ENCODE results near the gene MAGI3. TPM values are rescaled to one million over a fixed set of nuclear protein-coding genes. Genes with fewer than 3 reads are reported as not detected.

Gene MAGI3
- total and polyA plus RNA-seq, 12 donors, result 3.3 to 17.6 (median 11.8) TPM

GRCh38 chr1:113721010-113721409, 330.7 kb downstream of the MAGI3 start:
- TF ChIP-seq CTCF (IDR thresholded peaks at IDR 0.05) (no peak), POLR2A (IDR thresholded peaks at IDR 0.05) (no peak)
- no peak overlapping the region for H3K4me3 ChIP-seq
- no peak for DNase-seq
- H3K27me3 ChIP-seq, result no peaks in the 10 kb centered on the region
- WGBS, 4 donors, result 97 to 100% (median 99%) methylated on average over 2 of the region's 2 CpGs
- no peak overlapping the region for H3K27ac ChIP-seq
- H3K9me3 ChIP-seq (replicated peaks in 1 of 3), result no peaks in the 10 kb centered on the region
- peaks cover 0 to 5% of the 10 kb centered on the region in 2 donors for H3K36me3 ChIP-seq (replicated peaks in 1 of 2)
- no peaks in the 10 kb centered on the region for H3K4me1 ChIP-seq (replicated peaks in 1 of 2)
- intact Hi-C loops (cut with DNase I), result no loop called here

GRCh38 chr1:113732802-113733201, 342.5 kb downstream of the MAGI3 start:
- no peaks in the 10 kb centered on the region for H3K27me3 ChIP-seq
- no peak overlapping the region for H3K27ac ChIP-seq
- no peaks in the 10 kb centered on the region for H3K36me3 ChIP-seq (replicated peaks in 1 of 2)
- no peak overlapping the region for H3K4me3 ChIP-seq
- H3K4me1 ChIP-seq (replicated peaks in 1 of 2), result no peaks in the 10 kb centered on the region
- TF ChIP-seq CTCF (IDR thresholded peaks at IDR 0.05), result no peak
- no peak for TF ChIP-seq POLR2A (IDR thresholded peaks at IDR 0.05)
- intact Hi-C loops (cut with DNase I), result no loop called here
- WGBS, 4 donors, result 86 to 90% (median 88%) methylated on average over 5 of the region's 5 CpGs
- DNase-seq, result no peak
- H3K9me3 ChIP-seq (replicated peaks in 1 of 3), result no peaks in the 10 kb centered on the region

GRCh38 chr1:113734357-113735055, 344.2 kb downstream of the MAGI3 start:
- TF ChIP-seq CTCF (IDR thresholded peaks at IDR 0.05) (no peak), POLR2A (IDR thresholded peaks at IDR 0.05) (no peak)

More at GRCh38 chr1:113734357-113735055, 344.2 kb downstream of the MAGI3 start:
- intact Hi-C loops (cut with DNase I), result no loop called here
- Histone ChIP-seq H3K36me3 (replicated peaks in 1 of 2) (no peaks in the 10 kb centered on the region), H3K4me3 (no peak overlapping the region), H3K9me3 (replicated peaks in 1 of 3) (no peaks in the 10 kb centered on the region), H3K4me1 (replicated peaks in 1 of 2) (no peaks in the 10 kb centered on the region), H3K27me3 (no peaks in the 10 kb centered on the region), H3K27ac (no peak overlapping the region)
- WGBS, 4 donors, result 94 to 98% (median 95%) methylated on average over 2 of the region's 2 CpGs
- DNase-seq, result no peak

Small RNA genes within 50 kb of the gene (small RNA-seq; reads per million reads assigned to genes)
- 0 reads per million in 2 donors for gene MTND5P20

All from adrenal gland (tissue), 12 donors.